H1 (cell line): ENCODE results near the gene STIM1. TPM values are rescaled to one million over a fixed set of nuclear protein-coding genes. Genes with fewer than 3 reads are reported as not detected.

ENCODE experiments used
- CTCF ChIA-PET: fragments of 300-600 bp; sonication (Branson Sonifier 250); formaldehyde crosslinking; loops from one replicate; lab custom pipeline; 2021; ENCODE audit not compliant: partially characterized antibody; lab: Charles Lee
- POLR2A ChIA-PET: fragments of 300-600 bp; sonication (Branson Sonifier 250); formaldehyde crosslinking; loops from one replicate; lab custom pipeline; 2021; ENCODE audit warnings: inconsistent platforms; ENCODE audit not compliant: partially characterized antibody; lab: Charles Lee
- DNase-seq, 2 experiments: peaks; one replicate each; pipeline versions ENCODE4 v3.0.0 to v3.0.0-alpha.2; 2010 to 2022; ENCODE audit warnings: low spot score in 2 of 2, low read depth in 1 of 2, mixed read lengths in 1 of 2
- FAIRE-seq: peaks from 2 replicates; lab custom pipeline; 2011; peaks lifted over from hg19 to GRCh38; lab: Jason Lieb, UNC
- H2AFZ ChIP-seq: 2 replicates; pipeline ENCODE4 v1.8.1; 2012; ENCODE audit warnings: low read length, inconsistent platforms
- H2AK5ac ChIP-seq: 2 replicates; pipeline ENCODE4 v1.6.1; 2013; ENCODE audit warnings: low read depth, low read length
- H2BK120ac ChIP-seq: replicated peaks from 2 replicates; pipeline ENCODE3; 2013; ENCODE audit warnings: low read depth, low read length, inconsistent platforms
- H2BK12ac ChIP-seq: 2 replicates; pipeline ENCODE4 v1.6.1; 2013; ENCODE audit warnings: low read depth, low read length
- H2BK15ac ChIP-seq: 2 replicates; pipeline ENCODE4 v1.6.1; 2013; ENCODE audit warnings: low read length
- H2BK20ac ChIP-seq: 2 replicates; pipeline ENCODE4 v1.6.1; 2013; ENCODE audit warnings: low read length
- H2BK5ac ChIP-seq: 2 replicates; pipeline ENCODE4 v1.6.1; 2013; ENCODE audit warnings: low read depth, low read length
- H3K14ac ChIP-seq: 2 replicates; pipeline ENCODE4 v1.6.1; 2013; ENCODE audit warnings: inconsistent platforms; ENCODE audit not compliant: insufficient read length
- H3K18ac ChIP-seq: 2 replicates; pipeline ENCODE4 v1.6.1; 2013; ENCODE audit warnings: low read length; ENCODE audit errors: extremely low read depth
- H3K23ac ChIP-seq: 2 replicates; pipeline ENCODE4 v1.6.1; 2013; ENCODE audit warnings: inconsistent platforms; ENCODE audit not compliant: insufficient read length
- H3K23me2 ChIP-seq: 2 replicates; pipeline ENCODE4 v1.6.1; 2013; ENCODE audit warnings: low read depth, low read length
- H3K27ac ChIP-seq: 2 replicates; pipeline ENCODE4 v1.6.1; 2011; ENCODE audit warnings: low read depth, low read length, inconsistent platforms
- H3K27me3 ChIP-seq, 4 experiments: replicated peaks in 1 of 4; 1 replicate in 1 of 4; 2 replicates in 3 of 4; pipeline versions ENCODE4 v1.6.1 to v1.8.1; 2011 to 2013; ENCODE audit warnings: low read length in 3 of 4, mild to moderate bottlenecking in 3 of 4, inconsistent platforms in 2 of 4, mixed read lengths in 2 of 4, moderate library complexity in 1 of 4; ENCODE audit not compliant: control insufficient read depth in 3 of 4, insufficient read depth in 3 of 4; ENCODE audit errors: extremely low read depth in 1 of 4
- H3K36me3 ChIP-seq, 4 experiments: 2 replicates each; pipeline versions ENCODE4 v1.6.1 to v1.8.1; 2011 to 2013; ENCODE audit warnings: mild to moderate bottlenecking in 4 of 4, low read length in 3 of 4, moderate library complexity in 2 of 4, control low read depth in 1 of 4, inconsistent platforms in 1 of 4; ENCODE audit not compliant: insufficient read depth in 4 of 4, control insufficient read depth in 2 of 4
- H3K4ac ChIP-seq: replicated peaks from 2 replicates; pipeline ENCODE3; 2013; ENCODE audit warnings: low read length, low read depth, mixed read lengths, inconsistent platforms; ENCODE audit not compliant: insufficient read length
- H3K4me1 ChIP-seq, 4 experiments: replicated peaks in 1 of 4; 1 replicate in 1 of 4; 2 replicates in 3 of 4; pipeline versions ENCODE4 v1.6.1 to v1.8.1; 2011 to 2013; ENCODE audit warnings: low read length in 3 of 4, inconsistent platforms in 2 of 4, mixed read lengths in 1 of 4; ENCODE audit not compliant: insufficient read depth in 4 of 4, control insufficient read depth in 3 of 4
- H3K4me2 ChIP-seq, 2 experiments: 2 replicates each; pipeline versions ENCODE4 v1.6.1 to v1.8.1; 2011 to 2013; ENCODE audit warnings: low read depth in 2 of 2, low read length in 2 of 2, control low read depth in 1 of 2, inconsistent platforms in 1 of 2, mild to moderate bottlenecking in 1 of 2; ENCODE audit not compliant: insufficient read depth in 1 of 2
- H3K4me3 ChIP-seq, 4 experiments: fragments of 200-600, 300-600 bp in 1 of 4; sonication (generic), shearing (Covaris generic), sonication (Bioruptor Twin) in 1 of 4; 2 replicates each; pipeline versions ENCODE4 v1.5.1 to v1.8.1; 2011 to 2016; ENCODE audit warnings: low read length in 4 of 4, low read depth in 3 of 4, control low read depth in 2 of 4, inconsistent platforms in 2 of 4, mild to moderate bottlenecking in 2 of 4, mixed read lengths in 1 of 4, moderate library complexity in 1 of 4; ENCODE audit not compliant: insufficient read depth in 2 of 4; ENCODE audit errors: extremely low read depth in 1 of 4
- H3K56ac ChIP-seq: replicated peaks from 2 replicates; pipeline ENCODE3; 2013; ENCODE audit warnings: low read depth, mild to moderate bottlenecking, mixed read lengths, low read length, inconsistent platforms; ENCODE audit not compliant: insufficient read length
- H3K79me1 ChIP-seq: 2 replicates; pipeline ENCODE4 v1.6.1; 2013; ENCODE audit warnings: low read depth, low read length, control low read depth
- H3K79me2 ChIP-seq, 2 experiments: 2 replicates each; pipeline versions ENCODE4 v1.6.1 to v1.8.1; 2012 to 2013; ENCODE audit warnings: low read length in 2 of 2, mild to moderate bottlenecking in 2 of 2, inconsistent platforms in 1 of 2; ENCODE audit not compliant: insufficient read depth in 2 of 2, control insufficient read depth in 1 of 2
- H3K9ac ChIP-seq, 4 experiments: replicated peaks in 1 of 4; 1 replicate in 1 of 4; 2 replicates in 3 of 4; pipeline versions ENCODE4 v1.6.1 to v1.8.1; 2011 to 2013; ENCODE audit warnings: low read depth in 3 of 4, low read length in 3 of 4, control low read depth in 2 of 4, mild to moderate bottlenecking in 2 of 4, moderate library complexity in 2 of 4, inconsistent platforms in 1 of 4; ENCODE audit errors: extremely low read depth in 1 of 4
- H3K9me3 ChIP-seq, 2 experiments: 2 replicates each; pipeline versions ENCODE4 v1.6.1 to v1.8.1; 2012 to 2013; ENCODE audit warnings: mild to moderate bottlenecking in 2 of 2, moderate library complexity in 2 of 2, control low read depth in 1 of 2, inconsistent platforms in 1 of 2, low read depth in 1 of 2, low read length in 1 of 2, mixed read lengths in 1 of 2; ENCODE audit not compliant: insufficient read depth in 2 of 2
- H4K20me1 ChIP-seq, 2 experiments: replicated peaks in 1 of 2; 2 replicates each; pipeline versions ENCODE3 to v1.8.1; 2011 to 2013; ENCODE audit warnings: inconsistent platforms in 2 of 2, low read length in 2 of 2, mild to moderate bottlenecking in 1 of 2; ENCODE audit not compliant: insufficient read depth in 2 of 2, control insufficient read depth in 1 of 2
- H4K5ac ChIP-seq: 2 replicates; pipeline ENCODE4 v1.6.1; 2013; ENCODE audit warnings: low read length, low read depth, mixed read lengths, inconsistent platforms; ENCODE audit not compliant: insufficient read length
- H4K8ac ChIP-seq: 2 replicates; pipeline ENCODE4 v1.8.0; 2013; ENCODE audit warnings: mild to moderate bottlenecking, moderate library complexity, low read length, inconsistent platforms; ENCODE audit not compliant: insufficient read depth; ENCODE audit errors: extremely low read depth
- H4K91ac ChIP-seq: replicated peaks from 2 replicates; pipeline ENCODE3; 2013; ENCODE audit warnings: low read length, mixed read lengths, inconsistent platforms; ENCODE audit not compliant: insufficient read length
- BCL11A ChIP-seq, 2 experiments: IDR thresholded peaks; one replicate each; pipeline ENCODE4 v1.6.1; 2011; ENCODE audit warnings: low read depth in 2 of 2, low read length in 2 of 2, mild to moderate bottlenecking in 2 of 2
- EP300 ChIP-seq, 2 experiments: IDR thresholded peaks; 1 replicate in 1 of 2; 2 replicates in 1 of 2; pipeline ENCODE4 v1.6.1; 2011 to 2012; ENCODE audit warnings: low read depth in 2 of 2, low read length in 2 of 2, mild to moderate bottlenecking in 2 of 2, borderline replicate concordance in 1 of 2, inconsistent platforms in 1 of 2, moderate library complexity in 1 of 2
- NRF1 ChIP-seq: IDR thresholded peaks from 2 replicates; pipeline ENCODE4 v1.6.1; 2011; ENCODE audit warnings: mild to moderate bottlenecking, low read depth, low read length, improper control_type of control experiment
- PHF8 ChIP-seq: fragments of 200-600 bp; sonication (generic); conservative IDR thresholded peaks from 2 replicates; pipeline ENCODE4 v1.7.1; 2012; ENCODE audit warnings: low read depth, mild to moderate bottlenecking, inconsistent platforms, low read length, moderate library complexity
- POLR2A ChIP-seq, 2 experiments: IDR thresholded peaks; 1 replicate in 1 of 2; 2 replicates in 1 of 2; pipeline ENCODE4 v1.6.1; 2011; ENCODE audit warnings: low read depth in 2 of 2, low read length in 2 of 2, mild to moderate bottlenecking in 2 of 2; ENCODE audit errors: control extremely low read depth in 1 of 2
- RAD21 ChIP-seq, 2 experiments: IDR thresholded peaks in 1 of 2; conservative IDR thresholded peaks in 1 of 2; 2 replicates each; pipeline ENCODE4 v1.6.1; 2011; ENCODE audit warnings: low read depth in 2 of 2, low read length in 2 of 2, improper control_type of control experiment in 1 of 2, inconsistent platforms in 1 of 2, mild to moderate bottlenecking in 1 of 2, moderate library complexity in 1 of 2
- RXRA ChIP-seq: IDR thresholded peaks from 2 replicates; pipeline ENCODE4 v1.6.1; 2011; ENCODE audit warnings: low read depth, mild to moderate bottlenecking, low read length, moderate library complexity; ENCODE audit not compliant: insufficient read depth
- SIN3A ChIP-seq, 2 experiments: IDR thresholded peaks in 1 of 2; conservative IDR thresholded peaks in 1 of 2; 2 replicates each; pipeline ENCODE4 v1.6.1; 2011 to 2012; ENCODE audit warnings: low read length in 2 of 2, improper control_type of control experiment in 1 of 2, low read depth in 1 of 2, mild to moderate bottlenecking in 1 of 2
- TAF1 ChIP-seq: IDR thresholded peaks from 2 replicates; pipeline ENCODE4 v1.6.1; 2011; ENCODE audit warnings: mild to moderate bottlenecking, low read depth, low read length
- TBP ChIP-seq: IDR thresholded peaks from 2 replicates; pipeline ENCODE4 v1.6.1; 2011; ENCODE audit warnings: low read depth, low read length, improper control_type of control experiment
- WGBS, 2 experiments: shearing (Covaris generic) in 1 of 2; methylation state at CpG; one replicate each; pipeline versions ENCODE4 v1.1.6 to v1.1.7; 2013 to 2015; ENCODE audit warnings: low lambda C conversion rate in 2 of 2, mixed read lengths in 2 of 2, inconsistent platforms in 1 of 2, low coverage in 1 of 2, missing lambda C conversion rate in 1 of 2; ENCODE audit not compliant: insufficient replicate concordance in 2 of 2, insufficient coverage in 1 of 2, insufficient read length in 1 of 2; ENCODE audit errors: extremely low coverage in 1 of 2, missing lambda C conversion rate in 1 of 2; 5-methylcytosine and 5-hydroxymethylcytosine counted together
- polyA plus RNA-seq, 7 experiments: library from polyadenylated mRNA; depleted of rRNA in 3 of 7; stranded (reverse) in 5 of 7; unstranded in 2 of 7; fragments of >200 nt in 5 of 7; fragments of 200-250 nt in 2 of 7; gene quantifications; 1 replicate in 5 of 7; 2 replicates in 1 of 7; 4 replicates in 1 of 7; pipeline versions ENCODE4 v1.2.1 to v1.2.3, GENCODE V29; 2011 to 2013; ENCODE audit warnings: missing spikeins in 2 of 7, mixed read lengths in 2 of 7
- total RNA-seq: library from RNA; stranded (reverse); fragmentation: NEBNext Ultra II Directional; extraction: Animal tissue kit (Norgen Biotek cat#: 25700); gene quantifications from 2 replicates; pipeline ENCODE4 v1.2.1, GENCODE V29; 2021
- TF ChIP-seq, protein P1 (sequence below), 3 experiments: IDR thresholded peaks; 1 replicate in 2 of 3; 2 replicates in 1 of 3; pipeline versions ENCODE4 v1.5.1 to v1.6.1; 2011; ENCODE audit warnings: low read length in 3 of 3, mild to moderate bottlenecking in 3 of 3, inconsistent platforms in 2 of 3, low read depth in 1 of 3, moderate library complexity in 1 of 3; ENCODE audit not compliant: insufficient read depth in 1 of 3; ENCODE audit errors: control extremely low read depth in 1 of 3

STIM1 gene
- total and polyA plus RNA-seq, 2 of the 8 experiments (the other 6 are each of a cell fraction or from before 2014, with no cell fraction given), result 11.1 to 12.2 TPM

DNA sequence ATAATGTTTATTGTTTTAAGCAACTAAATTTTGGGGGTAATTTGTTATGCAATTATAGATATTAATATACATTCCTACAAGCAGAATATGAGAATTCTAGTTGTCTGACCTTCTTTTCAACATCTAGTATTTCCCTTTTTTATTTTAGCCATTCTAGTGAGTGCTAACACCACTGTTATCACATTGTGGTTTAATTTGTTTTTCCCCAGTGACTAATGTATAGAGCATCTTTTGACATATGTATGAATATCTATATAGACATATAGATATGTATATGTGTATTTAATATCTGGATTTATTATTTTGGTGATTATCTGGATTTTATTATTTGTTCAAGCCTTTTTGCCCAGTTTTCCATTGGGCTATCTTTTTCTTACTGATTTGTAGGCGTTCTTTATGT lies 66.6 kb downstream of the STIM1 start:
- Histone ChIP-seq H2BK5ac (no peak overlapping the region), H3K9me3 (peaks cover 0 to 3% of the 10 kb centered on the region in 2 experiments; a peak in 1 of 4 replicates), H3K23ac (no peak overlapping the region), H3K18ac (no peak overlapping the region), H4K91ac (no peak overlapping the region), H2AK5ac (no peak overlapping the region), H4K5ac (no peak overlapping the region), H3K14ac (no peak overlapping the region), H2BK20ac (no peak overlapping the region), H2BK120ac (no peak overlapping the region), H2BK15ac (no peak overlapping the region), H3K79me2 (no peaks in the 10 kb centered on the region), H2BK12ac (no peak overlapping the region), H3K36me3 (no peaks in the 10 kb centered on the region), H3K27me3 (peaks cover 0 to 1% (median 0%) of the 10 kb centered on the region in 4 experiments; a peak in 1 of 7 replicates), H2AFZ (no peak overlapping the region), H3K4me2 (no peak overlapping the region), H4K8ac (no peak overlapping the region), H3K27ac (no peak overlapping the region), H3K9ac (no peak overlapping the region), H3K4ac (no peak overlapping the region), H4K20me1 (peaks cover 0 to under 1% of the 10 kb centered on the region in 2 experiments), H3K23me2 (no peaks in the 10 kb centered on the region), H3K79me1 (no peaks in the 10 kb centered on the region), H3K56ac (no peak overlapping the region), H3K4me1 (no peaks in the 10 kb centered on the region), H3K4me3 (no peak overlapping the region)
- DNase-seq (no peak), FAIRE-seq (no peak)
- CTCF ChIA-PET, result no interaction called here
- WGBS, 2 experiments, result 88% methylated on average over 1 of the region's 1 CpG; no CpG with 5 or more reads in 1 of the 2 experiments
- POLR2A ChIA-PET, result no interaction called here
- no peak for TF ChIP-seq SIN3A (conservative IDR thresholded peaks at IDR 0.05 in 1 of 2, IDR thresholded peaks at IDR 0.05 in 1 of 2; ENCODE audit: low read depth in 1 of 2, low read length in 2 of 2)
- TF ChIP-seq TBP, result no peak
- no peak for TF ChIP-seq POLR2A (IDR thresholded peaks at IDR 0.05; ENCODE audit: control extremely low read depth in 1 of 2, low read depth in 2 of 2, low read length in 2 of 2)
- TF ChIP-seq RXRA, result no peak
- TF ChIP-seq EP300 (IDR thresholded peaks at IDR 0.05; ENCODE audit: borderline replicate concordance in 1 of 2, low read depth in 2 of 2, low read length in 2 of 2), result no peak
- no peak for TF ChIP-seq BCL11A (IDR thresholded peaks at IDR 0.05; ENCODE audit: low read depth in 2 of 2, low read length in 2 of 2)
- TF ChIP-seq PHF8, result no peak
- TF ChIP-seq RAD21 (IDR thresholded peaks at IDR 0.05 in 1 of 2, conservative IDR thresholded peaks at IDR 0.05 in 1 of 2; ENCODE audit: low read depth in 2 of 2, low read length in 2 of 2), result no peak
- TF ChIP-seq TAF1, result no peak
- no peak for TF ChIP-seq NRF1
- TF ChIP-seq, protein P1, sequence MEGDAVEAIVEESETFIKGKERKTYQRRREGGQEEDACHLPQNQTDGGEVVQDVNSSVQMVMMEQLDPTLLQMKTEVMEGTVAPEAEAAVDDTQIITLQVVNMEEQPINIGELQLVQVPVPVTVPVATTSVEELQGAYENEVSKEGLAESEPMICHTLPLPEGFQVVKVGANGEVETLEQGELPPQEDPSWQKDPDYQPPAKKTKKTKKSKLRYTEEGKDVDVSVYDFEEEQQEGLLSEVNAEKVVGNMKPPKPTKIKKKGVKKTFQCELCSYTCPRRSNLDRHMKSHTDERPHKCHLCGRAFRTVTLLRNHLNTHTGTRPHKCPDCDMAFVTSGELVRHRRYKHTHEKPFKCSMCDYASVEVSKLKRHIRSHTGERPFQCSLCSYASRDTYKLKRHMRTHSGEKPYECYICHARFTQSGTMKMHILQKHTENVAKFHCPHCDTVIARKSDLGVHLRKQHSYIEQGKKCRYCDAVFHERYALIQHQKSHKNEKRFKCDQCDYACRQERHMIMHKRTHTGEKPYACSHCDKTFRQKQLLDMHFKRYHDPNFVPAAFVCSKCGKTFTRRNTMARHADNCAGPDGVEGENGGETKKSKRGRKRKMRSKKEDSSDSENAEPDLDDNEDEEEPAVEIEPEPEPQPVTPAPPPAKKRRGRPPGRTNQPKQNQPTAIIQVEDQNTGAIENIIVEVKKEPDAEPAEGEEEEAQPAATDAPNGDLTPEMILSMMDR (IDR thresholded peaks at IDR 0.05; ENCODE audit: control extremely low read depth in 1 of 3, insufficient read depth in 1 of 3, low read depth in 1 of 3, low read length in 3 of 3), result no peak
